ENCODE measurements around the gene TMEM204.

TMEM204 gene

DNA sequence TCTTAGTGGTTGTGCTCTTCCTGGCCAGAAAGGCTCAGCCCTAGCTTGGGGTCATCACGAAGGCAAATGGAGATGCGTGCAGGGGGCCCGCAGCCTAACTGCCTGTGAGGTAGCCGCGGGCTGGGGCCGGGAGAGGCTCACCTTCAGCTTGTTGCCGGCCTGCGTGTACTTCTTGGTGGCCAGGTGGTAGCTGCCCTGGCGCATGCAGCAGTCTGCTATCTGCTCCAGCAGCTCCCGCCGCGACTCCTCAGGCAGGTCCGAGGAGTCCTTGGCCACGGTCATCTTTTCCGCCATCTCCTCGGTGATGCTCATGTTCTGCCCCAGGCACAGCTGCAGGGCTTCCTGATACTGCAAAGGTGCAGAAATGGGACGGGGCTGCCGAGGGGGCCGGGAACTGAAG is 13.0 kb upstream of the TMEM204 start:
- H3K4me3 ChIP-seq (ENCODE audit: low read depth, low read length), result no peak overlapping the region
- no peak for DNase-seq (ENCODE audit: low read depth)
- no peak for TF ChIP-seq CTCF (IDR thresholded peaks at IDR 0.05; ENCODE audit: control insufficient read depth, extremely low read depth, insufficient read depth)

- no peak overlapping the region for H3K4me3 ChIP-seq (ENCODE audit: low read depth, low read length)
- TF ChIP-seq CTCF (IDR thresholded peaks at IDR 0.05; ENCODE audit: control insufficient read depth, extremely low read depth, insufficient read depth), result no peak
Observed at GRCh38 chr16:1523581-1524245, 9.8 kb upstream of the TMEM204 start.

GRCh38 chr16:1524366-1524765 is 9.1 kb upstream of the TMEM204 start:
- TF ChIP-seq CTCF (IDR thresholded peaks at IDR 0.05; ENCODE audit: control insufficient read depth, extremely low read depth, insufficient read depth), result no peak
- DNase-seq (ENCODE audit: low read depth), result no peak
- no peak overlapping the region for H3K4me3 ChIP-seq (ENCODE audit: low read depth, low read length)

More at GRCh38 chr16:1523581-1524245, 9.8 kb upstream of the TMEM204 start:
- DNase-seq (ENCODE audit: low read depth), result no peak

DNA sequence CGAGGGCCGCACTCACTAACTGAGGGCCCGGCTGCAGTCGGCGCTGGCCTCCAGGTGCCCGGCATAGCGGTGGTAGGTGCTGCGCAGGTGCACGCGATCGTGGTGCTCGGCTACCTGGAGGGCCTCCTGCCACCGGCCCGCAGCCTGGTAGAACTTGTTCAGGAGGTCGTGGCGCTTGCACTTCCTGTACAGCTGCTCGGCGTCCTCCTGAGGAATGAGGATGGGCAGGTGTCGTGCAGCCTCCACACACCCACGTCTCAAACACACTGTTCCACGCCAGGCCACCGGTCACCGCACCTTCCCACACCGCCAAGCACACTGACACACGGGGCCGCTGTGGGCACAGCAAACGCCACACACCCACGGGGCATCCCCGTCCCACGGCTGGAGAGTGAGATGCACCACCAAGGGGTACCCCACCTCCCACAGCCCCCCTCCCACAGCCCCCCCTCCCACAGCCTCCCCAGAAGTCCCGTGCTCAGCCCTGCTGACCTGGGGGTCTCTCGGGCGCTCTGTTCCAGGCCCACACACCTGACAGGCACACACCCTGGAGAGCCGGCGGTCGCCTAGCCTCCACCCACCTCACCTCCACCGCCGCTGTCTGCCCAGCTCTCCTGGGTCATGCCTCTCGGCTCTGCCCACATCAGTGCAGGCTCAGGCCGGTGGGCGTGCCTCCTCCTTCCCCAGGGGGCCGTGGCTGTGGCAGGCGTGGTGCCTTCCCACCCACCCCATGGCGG is 7.4 kb upstream of the TMEM204 start:
- no peak for DNase-seq (ENCODE audit: low read depth)
- TF ChIP-seq CTCF (IDR thresholded peaks at IDR 0.05; ENCODE audit: control insufficient read depth, extremely low read depth, insufficient read depth), result no peak
- H3K4me3 ChIP-seq (ENCODE audit: low read depth, low read length), result no peak overlapping the region

- TF ChIP-seq CTCF (IDR thresholded peaks at IDR 0.05; ENCODE audit: control insufficient read depth, extremely low read depth, insufficient read depth), result no peak
- no peak for DNase-seq (ENCODE audit: low read depth)
- no peak overlapping the region for H3K4me3 ChIP-seq (ENCODE audit: low read depth, low read length)
Observed at GRCh38 chr16:1526608-1527555, 6.6 kb upstream of the TMEM204 start.

- no peak overlapping the region for H3K4me3 ChIP-seq (ENCODE audit: low read depth, low read length)
- DNase-seq (ENCODE audit: low read depth), result no peak
- no peak for TF ChIP-seq CTCF (IDR thresholded peaks at IDR 0.05; ENCODE audit: control insufficient read depth, extremely low read depth, insufficient read depth)
Observed at GRCh38 chr16:1527836-1528811, 5.3 kb upstream of the TMEM204 start.
